SK-N-SH treated with all-trans-retinoic acid at 6 μM for 48 hours (cell line): Measurements from ENCODE around the gene ZNF185.

Experiments used
- ARNTL ChIP-seq: fragments of 450-650 bp; formaldehyde crosslinking; IDR thresholded peaks from 2 replicates; pipeline ENCODE4 v1.5.0; 2020; ENCODE audit warnings: low read depth, mild to moderate bottlenecking, moderate library complexity, borderline replicate concordance
- OSR1 ChIP-seq: fragments of 250-450 bp; sonication (Bioruptor Pico); IDR thresholded peaks from 2 replicates; pipeline ENCODE4 v1.8.0; 2022; ENCODE audit warnings: moderate library complexity, mild to moderate bottlenecking, inconsistent platforms
- PATZ1 ChIP-seq: fragments of 250-450 bp; sonication (Bioruptor Pico); IDR thresholded peaks from 2 replicates; pipeline ENCODE4 v1.8.0; 2020; ENCODE audit warnings: mild to moderate bottlenecking, moderate library complexity, borderline replicate concordance
- POU6F1 ChIP-seq: fragments of 250-450 bp; sonication (Bioruptor Pico); IDR thresholded peaks from 2 replicates; pipeline ENCODE4 v1.8.0; 2021; ENCODE audit warnings: low read depth, mild to moderate bottlenecking, moderate library complexity, borderline replicate concordance
- PPARA ChIP-seq: fragments of 250-450 bp; sonication (Bioruptor Pico); IDR thresholded peaks from 2 replicates; pipeline ENCODE4 v1.5.0; 2020; ENCODE audit warnings: mild to moderate bottlenecking, borderline replicate concordance
- RARB ChIP-seq: fragments of 250-450 bp; sonication (Bioruptor Pico); IDR thresholded peaks from 2 replicates; pipeline ENCODE4 v1.8.0; 2021; ENCODE audit warnings: mild to moderate bottlenecking, moderate library complexity
- TOX ChIP-seq: fragments of 250-450 bp; sonication (Bioruptor Pico); IDR thresholded peaks from 2 replicates; pipeline ENCODE4 v1.8.0; 2021; ENCODE audit warnings: mild to moderate bottlenecking, moderate library complexity, borderline replicate concordance
- ZFP30 ChIP-seq: fragments of 450-650 bp; formaldehyde crosslinking; IDR thresholded peaks from 2 replicates; pipeline ENCODE4 v1.5.0; 2022; ENCODE audit warnings: mild to moderate bottlenecking, moderate library complexity
- ZNF8 ChIP-seq: fragments of 450-650 bp; formaldehyde crosslinking; IDR thresholded peaks from 2 replicates; pipeline ENCODE4 v1.5.0; 2020; ENCODE audit warnings: mild to moderate bottlenecking, moderate library complexity
- TF ChIP-seq, protein P1 (sequence below): fragments of 250-450 bp; sonication (Bioruptor Pico); IDR thresholded peaks from 2 replicates; pipeline ENCODE4 v1.5.1; 2020; ENCODE audit warnings: low read depth, mild to moderate bottlenecking, moderate library complexity
- TF ChIP-seq, protein P2 (sequence below): fragments of 250-450 bp; sonication (Bioruptor Pico); IDR thresholded peaks from 2 replicates; pipeline ENCODE4 v1.5.1; 2021; ENCODE audit warnings: mild to moderate bottlenecking, moderate library complexity

- TF ChIP-seq TOX (CRISPR knock-in tag) = no peak
- no peak for TF ChIP-seq ARNTL (CRISPR knock-in tag)
- TF ChIP-seq PATZ1 = no peak
- TF ChIP-seq RARB (CRISPR knock-in tag) = no peak
- no peak for TF ChIP-seq ZNF8 (CRISPR knock-in tag)
- TF ChIP-seq, protein P1, sequence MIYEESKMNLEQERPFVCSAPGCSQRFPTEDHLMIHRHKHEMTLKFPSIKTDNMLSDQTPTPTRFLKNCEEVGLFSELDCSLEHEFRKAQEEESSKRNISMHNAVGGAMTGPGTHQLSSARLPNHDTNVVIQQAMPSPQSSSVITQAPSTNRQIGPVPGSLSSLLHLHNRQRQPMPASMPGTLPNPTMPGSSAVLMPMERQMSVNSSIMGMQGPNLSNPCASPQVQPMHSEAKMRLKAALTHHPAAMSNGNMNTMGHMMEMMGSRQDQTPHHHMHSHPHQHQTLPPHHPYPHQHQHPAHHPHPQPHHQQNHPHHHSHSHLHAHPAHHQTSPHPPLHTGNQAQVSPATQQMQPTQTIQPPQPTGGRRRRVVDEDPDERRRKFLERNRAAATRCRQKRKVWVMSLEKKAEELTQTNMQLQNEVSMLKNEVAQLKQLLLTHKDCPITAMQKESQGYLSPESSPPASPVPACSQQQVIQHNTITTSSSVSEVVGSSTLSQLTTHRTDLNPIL = no peak
- no peak for TF ChIP-seq OSR1
- no peak for TF ChIP-seq POU6F1
- TF ChIP-seq PPARA (CRISPR knock-in tag) = no peak
- no peak for TF ChIP-seq ZFP30
- TF ChIP-seq, protein P2, sequence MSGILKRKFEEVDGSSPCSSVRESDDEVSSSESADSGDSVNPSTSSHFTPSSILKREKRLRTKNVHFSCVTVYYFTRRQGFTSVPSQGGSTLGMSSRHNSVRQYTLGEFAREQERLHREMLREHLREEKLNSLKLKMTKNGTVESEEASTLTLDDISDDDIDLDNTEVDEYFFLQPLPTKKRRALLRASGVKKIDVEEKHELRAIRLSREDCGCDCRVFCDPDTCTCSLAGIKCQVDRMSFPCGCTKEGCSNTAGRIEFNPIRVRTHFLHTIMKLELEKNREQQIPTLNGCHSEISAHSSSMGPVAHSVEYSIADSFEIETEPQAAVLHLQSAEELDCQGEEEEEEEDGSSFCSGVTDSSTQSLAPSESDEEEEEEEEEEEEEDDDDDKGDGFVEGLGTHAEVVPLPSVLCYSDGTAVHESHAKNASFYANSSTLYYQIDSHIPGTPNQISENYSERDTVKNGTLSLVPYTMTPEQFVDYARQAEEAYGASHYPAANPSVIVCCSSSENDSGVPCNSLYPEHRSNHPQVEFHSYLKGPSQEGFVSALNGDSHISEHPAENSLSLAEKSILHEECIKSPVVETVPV = no peak
Measured at GRCh38 chrX:152895724-152896420, 2.0 kb upstream of the ZNF185 start.
